GM21619 (cell line): ENCODE measurements around the gene ZFYVE1.
A peak's percentile ranks its signal among the peaks of the same experiment; 100 is the strongest.
"Not testable (repeated sequence)": the region's sequence is repeated elsewhere in the genome, so short reads cannot be mapped to it uniquely, and the experiment has no call there.

Experiments
- ATAC-seq: cut with Tn5 transposase; IDR thresholded peaks from one replicate; pipeline ENCODE4 v1.9.1; 2021; ENCODE audit not compliant: unreplicated experiment

The ZFYVE1 gene

DNA sequence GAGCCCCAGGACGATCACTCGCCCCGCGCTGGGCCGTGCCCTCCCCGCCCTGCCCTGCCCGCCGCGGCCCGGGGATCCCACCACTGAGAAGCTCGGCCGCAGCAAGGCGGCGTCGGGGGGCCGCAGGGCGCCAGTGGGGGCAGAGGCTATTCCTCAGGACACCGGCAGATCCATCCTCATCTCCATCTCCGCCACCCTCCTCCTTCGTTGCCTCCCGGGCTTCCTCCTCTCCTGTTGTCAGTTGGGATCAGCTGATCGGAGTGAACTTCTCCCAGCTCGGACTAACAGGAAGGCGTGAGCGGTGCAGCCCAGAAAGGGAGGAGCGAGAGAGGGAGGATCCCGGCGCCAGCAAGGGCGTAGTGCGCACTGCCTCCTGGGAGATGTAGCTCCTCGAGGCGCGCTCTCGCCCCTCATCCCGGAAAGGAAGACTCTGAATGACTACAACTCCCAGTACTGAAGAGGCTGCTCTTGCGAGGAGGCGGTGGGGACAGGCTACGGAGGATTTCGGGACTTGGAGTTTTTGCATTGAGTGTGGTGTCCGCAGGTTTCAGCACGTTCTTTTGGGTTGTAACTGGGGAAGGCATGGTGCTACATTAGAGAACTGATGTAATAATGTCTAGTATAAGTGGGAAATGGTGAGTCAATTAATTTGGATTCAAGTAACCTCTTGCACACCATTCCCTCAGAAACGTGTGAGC is at the start of gene ZFYVE1:
Gene ZFYVE1 (minus strand): TSS at position 262 of the 698 bp plus-strand sequence. CDS start 2,598 bp downstream, outside the sequence.
- peak; percentile 96 for ATAC-seq

GRCh38 chr14:73069585-73069984 is 42.7 kb upstream of the ZFYVE1 start:
- no peak for ATAC-seq

GRCh38 chr14:73058922-73059673 is 32.2 kb upstream of the ZFYVE1 start:
- peak; percentile 9 for ATAC-seq

- peak; percentile 95 for ATAC-seq
Observed at GRCh38 chr14:73058224-73058921, 31.5 kb upstream of the ZFYVE1 start, which contains the start of gene RBM25. Gene RBM25 (plus strand): TSS chr14:73058534. CDS start chr14:73071642, 13,108 bp downstream.

DNA sequence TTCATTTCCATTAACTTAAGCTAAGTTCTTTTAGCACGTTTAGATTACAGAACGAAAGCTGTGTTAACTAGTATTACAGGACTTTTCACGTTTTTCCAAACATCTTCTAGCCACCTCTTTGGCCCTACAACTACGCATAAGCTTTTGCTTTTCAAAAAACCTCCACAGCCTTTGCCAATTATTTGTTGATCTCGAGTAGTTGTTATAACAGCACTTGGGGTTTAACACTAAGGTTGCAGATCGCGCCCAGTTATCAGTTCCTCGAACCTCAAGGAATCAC is 31.0 kb upstream of the ZFYVE1 start:
- ATAC-seq, result no peak

- no peak for ATAC-seq
Observed at GRCh38 chr14:73055251-73055650, 28.3 kb upstream of the ZFYVE1 start.

- no peak for ATAC-seq
Observed at GRCh38 chr14:73049428-73049827, 22.5 kb upstream of the ZFYVE1 start.

GRCh38 chr14:73047808-73048207 is 20.9 kb upstream of the ZFYVE1 start:
- ATAC-seq, result no peak

GRCh38 chr14:73036706-73037450 is 10.0 kb upstream of the ZFYVE1 start:
- not testable (repeated sequence) for ATAC-seq

DNA sequence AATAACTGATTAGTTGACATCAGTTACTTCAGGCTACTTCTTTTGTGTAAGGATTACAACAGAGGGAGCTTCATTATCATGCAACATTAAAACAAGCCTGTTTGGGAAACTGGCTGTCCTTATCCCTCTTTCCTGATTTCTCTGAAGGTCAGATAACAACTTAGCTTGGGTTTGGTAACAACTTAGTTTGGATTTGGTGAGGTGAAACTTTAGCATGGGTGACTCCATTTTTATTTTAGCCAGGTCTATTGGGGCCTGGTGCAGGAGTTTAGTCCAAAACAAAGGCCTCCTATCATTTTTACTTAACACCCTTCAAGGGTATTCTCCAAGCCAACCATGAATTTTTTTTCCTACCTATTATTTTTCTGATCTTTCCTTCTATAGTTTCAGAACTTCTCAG is 1.1 kb upstream of the ZFYVE1 start:
- ATAC-seq, result no peak

- no peak for ATAC-seq
Observed at GRCh38 chr14:73027546-73027945, 640 bp upstream of the ZFYVE1 start.

DNA sequence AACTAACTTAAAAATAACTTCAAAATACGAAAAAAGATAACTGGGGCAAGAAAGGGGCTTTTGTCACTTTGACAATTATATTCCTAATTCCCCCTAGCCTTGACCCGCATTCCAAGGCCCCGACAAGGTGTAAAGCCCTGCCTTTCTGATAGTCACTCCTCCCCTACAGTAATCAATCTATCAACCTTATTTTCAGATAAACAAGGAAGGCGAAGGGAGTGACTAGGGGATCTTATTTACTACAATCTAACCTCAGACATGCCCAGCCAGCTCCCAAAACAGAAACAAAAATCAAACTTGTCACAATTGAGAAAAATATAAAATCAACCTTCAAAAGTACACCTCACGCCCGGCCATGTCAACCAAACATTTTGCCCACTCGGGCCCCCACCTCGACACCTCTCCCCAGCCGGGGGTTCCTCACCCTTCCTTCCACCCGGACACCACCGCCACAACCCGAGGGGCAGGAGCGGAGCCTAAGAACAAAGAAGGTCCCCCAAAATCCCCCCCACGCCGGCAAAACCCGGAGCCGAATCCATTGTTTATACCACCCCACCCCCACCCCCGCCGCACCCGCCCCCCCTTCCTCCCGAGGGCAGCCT is 562 bp downstream of the ZFYVE1 start:
- ATAC-seq, result no peak

DNA sequence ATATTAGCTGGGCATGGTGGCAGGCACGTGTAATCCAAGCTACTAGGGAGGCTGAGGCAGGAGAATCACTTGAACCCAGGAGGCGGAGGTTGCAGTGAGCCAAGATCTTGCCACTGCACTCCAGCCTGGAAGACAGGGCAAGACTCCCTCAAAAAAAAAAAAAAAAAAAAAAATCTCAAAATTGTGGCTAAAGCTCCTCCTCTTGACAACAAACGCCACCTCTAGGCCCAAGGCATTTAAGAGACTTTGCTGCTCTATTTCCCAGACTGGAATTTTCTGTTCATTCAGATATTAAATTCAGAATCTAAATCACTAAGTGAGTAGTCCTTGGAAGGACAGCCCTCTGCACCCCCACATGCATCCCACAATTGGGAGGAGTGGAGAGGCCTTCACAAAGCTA is 1.4 kb downstream of the ZFYVE1 start:
- ATAC-seq, result no peak

DNA sequence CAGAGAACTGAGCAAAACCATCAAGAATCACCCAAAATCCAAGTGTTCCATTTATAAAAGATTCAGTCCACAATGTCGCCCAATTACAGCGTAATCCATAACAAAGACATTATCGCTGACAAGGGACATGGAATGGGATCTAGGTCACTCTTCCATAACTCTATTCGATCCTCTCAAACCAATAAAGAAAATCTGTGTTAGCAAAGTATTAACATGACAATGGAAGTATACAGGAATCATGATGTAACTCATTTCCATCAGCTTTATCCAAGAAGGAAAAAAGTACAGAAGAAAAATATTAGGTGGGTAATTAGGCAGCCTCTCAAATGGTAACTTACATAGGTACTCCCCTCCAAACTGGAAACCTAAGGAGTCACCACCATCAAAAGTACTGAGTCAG is 4.9 kb downstream of the ZFYVE1 start:
- ATAC-seq, result no peak

GRCh38 chr14:73016011-73016410 is 10.9 kb downstream of the ZFYVE1 start:
- not testable (repeated sequence) for ATAC-seq

GRCh38 chr14:73015552-73015951 is 11.4 kb downstream of the ZFYVE1 start:
- ATAC-seq, result not testable (repeated sequence)

DNA sequence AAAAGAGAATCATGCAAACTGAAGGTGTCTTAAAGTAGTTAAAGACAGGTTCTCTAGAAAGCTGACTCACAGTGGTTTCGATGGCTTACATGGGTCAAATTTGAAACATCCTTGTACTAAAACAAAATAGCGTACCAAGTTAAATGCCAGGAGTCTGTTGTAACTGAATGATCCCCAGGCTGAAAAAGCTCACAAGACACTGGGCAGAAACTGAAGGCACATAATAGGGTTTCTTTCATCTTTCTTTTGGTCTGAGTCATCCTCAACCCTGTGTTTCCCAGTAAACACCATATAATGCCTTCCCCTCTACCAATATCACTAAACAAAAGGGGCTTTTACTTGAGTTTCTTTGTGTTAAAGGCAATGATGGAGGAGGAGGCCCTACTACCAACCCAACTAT is 12.8 kb downstream of the ZFYVE1 start:
- peak; percentile 93 for ATAC-seq

GRCh38 chr14:73011189-73011588 is 15.7 kb downstream of the ZFYVE1 start:
- not testable (repeated sequence) for ATAC-seq

GRCh38 chr14:73008501-73008900 is 18.4 kb downstream of the ZFYVE1 start:
- no peak for ATAC-seq

DNA sequence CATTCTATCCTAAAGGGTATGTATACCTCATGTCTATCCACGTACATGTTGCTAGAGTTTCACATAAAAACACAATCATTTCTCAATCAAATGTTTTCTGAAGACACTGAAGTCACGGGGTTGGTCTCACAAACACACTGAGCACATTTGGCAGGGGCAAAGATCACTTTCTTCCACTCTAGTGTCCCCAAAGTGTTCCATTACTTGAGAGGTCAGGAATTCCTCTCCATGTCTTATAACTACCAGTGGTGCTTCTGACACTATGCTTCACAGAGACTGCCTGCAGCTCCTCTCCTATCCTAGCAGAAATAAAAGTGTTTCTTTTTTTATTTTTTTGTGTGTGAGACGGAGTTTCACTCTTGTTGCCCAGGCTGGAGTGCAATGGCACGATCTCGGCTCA is 19.1 kb downstream of the ZFYVE1 start:
- ATAC-seq, result no peak

- ATAC-seq, result not testable (repeated sequence)
Observed at GRCh38 chr14:73004641-73005040, 22.3 kb downstream of the ZFYVE1 start.
